ENCODE results near the gene ZCCHC3. TPM values are rescaled to one million over a fixed set of nuclear protein-coding genes. Genes with fewer than 3 reads are reported as not detected.

ZCCHC3 gene
- total RNA-seq, 1 experiment from 2014 or later = 43.6 TPM

DNA sequence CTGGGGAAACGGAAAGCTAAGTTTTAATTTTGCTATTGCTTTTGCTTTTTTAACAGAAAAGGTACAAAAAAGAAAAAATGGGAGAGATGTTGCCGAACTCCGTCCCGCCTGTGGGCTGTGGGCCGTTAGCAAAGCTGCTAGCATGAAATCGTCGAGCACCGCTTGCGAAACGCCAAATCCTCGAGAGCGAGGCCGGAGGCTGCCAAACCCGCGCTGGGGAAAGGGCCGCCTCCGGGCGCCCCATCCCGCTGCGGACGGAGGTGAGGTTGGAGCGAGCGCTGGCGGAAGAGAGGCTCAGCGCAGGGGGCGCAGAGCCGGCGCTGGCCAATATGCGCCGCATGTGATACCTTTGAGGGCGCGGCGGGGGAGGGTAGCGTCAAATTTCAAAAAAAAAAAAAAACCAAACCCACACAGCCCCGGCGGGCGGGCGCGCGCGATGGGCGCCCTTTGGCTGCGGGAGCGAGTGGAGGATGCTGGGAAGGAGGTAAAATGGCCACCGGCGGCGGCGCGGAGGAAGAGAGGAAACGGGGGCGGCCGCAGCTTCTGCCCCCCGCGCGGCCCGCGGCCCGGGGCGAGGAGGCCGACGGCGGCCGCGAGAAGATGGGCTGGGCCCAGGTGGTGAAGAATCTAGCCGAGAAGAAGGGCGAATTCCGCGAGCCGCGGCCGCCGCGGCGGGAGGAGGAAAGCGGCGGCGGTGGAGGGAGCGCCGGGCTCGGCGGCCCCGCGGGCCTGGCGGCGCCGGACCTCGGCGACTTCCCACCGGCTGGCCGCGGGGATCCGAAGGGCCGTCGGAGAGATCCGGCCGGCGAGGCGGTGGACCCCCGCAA, at the start of gene ZCCHC3 (continued):
- TF ChIP-seq, protein P1, sequence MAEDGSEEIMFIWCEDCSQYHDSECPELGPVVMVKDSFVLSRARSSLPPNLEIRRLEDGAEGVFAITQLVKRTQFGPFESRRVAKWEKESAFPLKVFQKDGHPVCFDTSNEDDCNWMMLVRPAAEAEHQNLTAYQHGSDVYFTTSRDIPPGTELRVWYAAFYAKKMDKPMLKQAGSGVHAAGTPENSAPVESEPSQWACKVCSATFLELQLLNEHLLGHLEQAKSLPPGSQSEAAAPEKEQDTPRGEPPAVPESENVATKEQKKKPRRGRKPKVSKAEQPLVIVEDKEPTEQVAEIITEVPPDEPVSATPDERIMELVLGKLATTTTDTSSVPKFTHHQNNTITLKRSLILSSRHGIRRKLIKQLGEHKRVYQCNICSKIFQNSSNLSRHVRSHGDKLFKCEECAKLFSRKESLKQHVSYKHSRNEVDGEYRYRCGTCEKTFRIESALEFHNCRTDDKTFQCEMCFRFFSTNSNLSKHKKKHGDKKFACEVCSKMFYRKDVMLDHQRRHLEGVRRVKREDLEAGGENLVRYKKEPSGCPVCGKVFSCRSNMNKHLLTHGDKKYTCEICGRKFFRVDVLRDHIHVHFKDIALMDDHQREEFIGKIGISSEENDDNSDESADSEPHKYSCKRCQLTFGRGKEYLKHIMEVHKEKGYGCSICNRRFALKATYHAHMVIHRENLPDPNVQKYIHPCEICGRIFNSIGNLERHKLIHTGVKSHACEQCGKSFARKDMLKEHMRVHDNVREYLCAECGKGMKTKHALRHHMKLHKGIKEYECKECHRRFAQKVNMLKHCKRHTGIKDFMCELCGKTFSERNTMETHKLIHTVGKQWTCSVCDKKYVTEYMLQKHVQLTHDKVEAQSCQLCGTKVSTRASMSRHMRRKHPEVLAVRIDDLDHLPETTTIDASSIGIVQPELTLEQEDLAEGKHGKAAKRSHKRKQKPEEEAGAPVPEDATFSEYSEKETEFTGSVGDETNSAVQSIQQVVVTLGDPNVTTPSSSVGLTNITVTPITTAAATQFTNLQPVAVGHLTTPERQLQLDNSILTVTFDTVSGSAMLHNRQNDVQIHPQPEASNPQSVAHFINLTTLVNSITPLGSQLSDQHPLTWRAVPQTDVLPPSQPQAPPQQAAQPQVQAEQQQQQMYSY (CRISPR knock-in tag; IDR thresholded peaks at IDR 0.05) = no peak
- TF ChIP-seq, protein P2, sequence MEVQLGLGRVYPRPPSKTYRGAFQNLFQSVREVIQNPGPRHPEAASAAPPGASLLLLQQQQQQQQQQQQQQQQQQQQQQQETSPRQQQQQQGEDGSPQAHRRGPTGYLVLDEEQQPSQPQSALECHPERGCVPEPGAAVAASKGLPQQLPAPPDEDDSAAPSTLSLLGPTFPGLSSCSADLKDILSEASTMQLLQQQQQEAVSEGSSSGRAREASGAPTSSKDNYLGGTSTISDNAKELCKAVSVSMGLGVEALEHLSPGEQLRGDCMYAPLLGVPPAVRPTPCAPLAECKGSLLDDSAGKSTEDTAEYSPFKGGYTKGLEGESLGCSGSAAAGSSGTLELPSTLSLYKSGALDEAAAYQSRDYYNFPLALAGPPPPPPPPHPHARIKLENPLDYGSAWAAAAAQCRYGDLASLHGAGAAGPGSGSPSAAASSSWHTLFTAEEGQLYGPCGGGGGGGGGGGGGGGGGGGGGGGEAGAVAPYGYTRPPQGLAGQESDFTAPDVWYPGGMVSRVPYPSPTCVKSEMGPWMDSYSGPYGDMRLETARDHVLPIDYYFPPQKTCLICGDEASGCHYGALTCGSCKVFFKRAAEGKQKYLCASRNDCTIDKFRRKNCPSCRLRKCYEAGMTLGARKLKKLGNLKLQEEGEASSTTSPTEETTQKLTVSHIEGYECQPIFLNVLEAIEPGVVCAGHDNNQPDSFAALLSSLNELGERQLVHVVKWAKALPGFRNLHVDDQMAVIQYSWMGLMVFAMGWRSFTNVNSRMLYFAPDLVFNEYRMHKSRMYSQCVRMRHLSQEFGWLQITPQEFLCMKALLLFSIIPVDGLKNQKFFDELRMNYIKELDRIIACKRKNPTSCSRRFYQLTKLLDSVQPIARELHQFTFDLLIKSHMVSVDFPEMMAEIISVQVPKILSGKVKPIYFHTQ (CRISPR knock-in tag; IDR thresholded peaks at IDR 0.05) = no peak
- TF ChIP-seq KAT7 (CRISPR knock-in tag; IDR thresholded peaks at IDR 0.05; ENCODE audit: borderline replicate concordance) = peak; percentile 36; the same call in 1 of the 2 replicates
- TF ChIP-seq GRHL2 (CRISPR knock-in tag; IDR thresholded peaks at IDR 0.05; ENCODE audit: insufficient replicate concordance, severe bottlenecking) = no peak
- TF ChIP-seq, protein P3, sequence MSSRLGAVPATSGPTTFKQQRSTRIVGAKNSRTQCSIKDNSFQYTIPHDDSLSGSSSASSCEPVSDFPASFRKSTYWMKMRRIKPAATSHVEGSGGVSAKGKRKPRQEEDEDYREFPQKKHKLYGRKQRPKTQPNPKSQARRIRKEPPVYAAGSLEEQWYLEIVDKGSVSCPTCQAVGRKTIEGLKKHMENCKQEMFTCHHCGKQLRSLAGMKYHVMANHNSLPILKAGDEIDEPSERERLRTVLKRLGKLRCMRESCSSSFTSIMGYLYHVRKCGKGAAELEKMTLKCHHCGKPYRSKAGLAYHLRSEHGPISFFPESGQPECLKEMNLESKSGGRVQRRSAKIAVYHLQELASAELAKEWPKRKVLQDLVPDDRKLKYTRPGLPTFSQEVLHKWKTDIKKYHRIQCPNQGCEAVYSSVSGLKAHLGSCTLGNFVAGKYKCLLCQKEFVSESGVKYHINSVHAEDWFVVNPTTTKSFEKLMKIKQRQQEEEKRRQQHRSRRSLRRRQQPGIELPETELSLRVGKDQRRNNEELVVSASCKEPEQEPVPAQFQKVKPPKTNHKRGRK (CRISPR knock-in tag; IDR thresholded peaks at IDR 0.05; ENCODE audit: borderline replicate concordance) = no peak
- TF ChIP-seq, protein P4, sequence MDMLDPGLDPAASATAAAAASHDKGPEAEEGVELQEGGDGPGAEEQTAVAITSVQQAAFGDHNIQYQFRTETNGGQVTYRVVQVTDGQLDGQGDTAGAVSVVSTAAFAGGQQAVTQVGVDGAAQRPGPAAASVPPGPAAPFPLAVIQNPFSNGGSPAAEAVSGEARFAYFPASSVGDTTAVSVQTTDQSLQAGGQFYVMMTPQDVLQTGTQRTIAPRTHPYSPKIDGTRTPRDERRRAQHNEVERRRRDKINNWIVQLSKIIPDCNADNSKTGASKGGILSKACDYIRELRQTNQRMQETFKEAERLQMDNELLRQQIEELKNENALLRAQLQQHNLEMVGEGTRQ (CRISPR knock-in tag; IDR thresholded peaks at IDR 0.05) = peak; percentile 59; the same call in 1 of the 2 replicates
- TF ChIP-seq SMAD4 (CRISPR knock-in tag; IDR thresholded peaks at IDR 0.05) = no peak
- no peak for TF ChIP-seq JUN (CRISPR knock-in tag; IDR thresholded peaks at IDR 0.05)
- TF ChIP-seq, protein P5, sequence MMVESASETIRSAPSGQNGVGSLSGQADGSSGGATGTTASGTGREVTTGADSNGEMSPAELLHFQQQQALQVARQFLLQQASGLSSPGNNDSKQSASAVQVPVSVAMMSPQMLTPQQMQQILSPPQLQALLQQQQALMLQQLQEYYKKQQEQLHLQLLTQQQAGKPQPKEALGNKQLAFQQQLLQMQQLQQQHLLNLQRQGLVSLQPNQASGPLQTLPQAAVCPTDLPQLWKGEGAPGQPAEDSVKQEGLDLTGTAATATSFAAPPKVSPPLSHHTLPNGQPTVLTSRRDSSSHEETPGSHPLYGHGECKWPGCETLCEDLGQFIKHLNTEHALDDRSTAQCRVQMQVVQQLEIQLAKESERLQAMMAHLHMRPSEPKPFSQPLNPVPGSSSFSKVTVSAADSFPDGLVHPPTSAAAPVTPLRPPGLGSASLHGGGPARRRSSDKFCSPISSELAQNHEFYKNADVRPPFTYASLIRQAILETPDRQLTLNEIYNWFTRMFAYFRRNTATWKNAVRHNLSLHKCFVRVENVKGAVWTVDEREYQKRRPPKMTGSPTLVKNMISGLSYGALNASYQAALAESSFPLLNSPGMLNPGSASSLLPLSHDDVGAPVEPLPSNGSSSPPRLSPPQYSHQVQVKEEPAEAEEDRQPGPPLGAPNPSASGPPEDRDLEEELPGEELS (CRISPR knock-in tag; IDR thresholded peaks at IDR 0.05) = peak; percentile 92
- TF ChIP-seq TEAD1 (CRISPR knock-in tag; IDR thresholded peaks at IDR 0.05) = peak; percentile 81
- no peak for TF ChIP-seq CBFB (CRISPR knock-in tag; IDR thresholded peaks at IDR 0.05; ENCODE audit: low read depth)

DNA sequence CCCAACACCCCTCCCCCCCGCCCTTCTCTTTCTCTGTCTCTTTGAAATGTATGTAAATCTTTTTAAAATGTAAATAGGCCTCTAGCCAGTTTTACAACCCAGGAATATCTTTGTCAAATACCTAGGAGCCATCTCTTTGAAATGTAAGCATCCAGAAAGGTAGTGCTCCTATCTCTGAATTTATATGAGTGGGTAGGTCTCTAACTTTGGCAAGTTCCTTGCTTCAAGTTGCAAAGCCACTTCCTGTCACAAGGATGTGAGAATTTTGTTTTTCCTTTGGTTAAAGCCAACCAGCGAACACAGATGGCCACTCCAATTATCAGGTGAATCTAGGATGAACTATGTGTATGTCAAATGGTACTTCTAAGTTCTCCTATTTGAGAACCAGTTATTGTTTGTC, 46.0 kb upstream of the ZCCHC3 start:
- Mint-ChIP-seq H3K9me3 (no peaks in the 10 kb centered on the region), H3K27ac (no peak overlapping the region), H3K4me1 (peaks cover 7% of the 10 kb centered on the region), H3K36me3 (no peaks in the 10 kb centered on the region), H3K4me3 (no peak overlapping the region), H3K27me3 (ENCODE audit: low read depth) (peaks cover 98% of the 10 kb centered on the region)
- CTCF ChIA-PET = no interaction called here
- POLR2A ChIA-PET = no interaction called here
- peak; percentile 67 for ATAC-seq
- TF ChIP-seq RORB (CRISPR knock-in tag; IDR thresholded peaks at IDR 0.05) (no peak), ZNF416 (CRISPR knock-in tag; IDR thresholded peaks at IDR 0.05) (no peak), NR1H2 (CRISPR knock-in tag; IDR thresholded peaks at IDR 0.05) (no peak)
- TF ChIP-seq, protein P6, sequence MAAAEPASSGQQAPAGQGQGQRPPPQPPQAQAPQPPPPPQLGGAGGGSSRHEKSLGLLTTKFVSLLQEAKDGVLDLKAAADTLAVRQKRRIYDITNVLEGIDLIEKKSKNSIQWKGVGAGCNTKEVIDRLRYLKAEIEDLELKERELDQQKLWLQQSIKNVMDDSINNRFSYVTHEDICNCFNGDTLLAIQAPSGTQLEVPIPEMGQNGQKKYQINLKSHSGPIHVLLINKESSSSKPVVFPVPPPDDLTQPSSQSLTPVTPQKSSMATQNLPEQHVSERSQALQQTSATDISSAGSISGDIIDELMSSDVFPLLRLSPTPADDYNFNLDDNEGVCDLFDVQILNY (CRISPR knock-in tag; IDR thresholded peaks at IDR 0.05) = no peak
- no peak for DNase-seq (ENCODE audit: low spot score)

Measured in WTC11 (cell line).